HepG2 (cell line): ENCODE data around the gene PTCD2. TPM values are rescaled to one million over a fixed set of nuclear protein-coding genes. Genes with fewer than 3 reads are reported as not detected.

Experiments used
- ARID3A ChIP-seq: IDR thresholded peaks from 2 replicates; pipeline ENCODE4 v1.6.1; 2012; ENCODE audit warnings: low read depth, low read length, improper control_type of control experiment
- ATF1 ChIP-seq: IDR thresholded peaks from 2 replicates; pipeline ENCODE4 v1.6.1; 2016; ENCODE audit warnings: mild to moderate bottlenecking, control low read depth
- BCL6 ChIP-seq: IDR thresholded peaks from 2 replicates; pipeline ENCODE4 v1.6.1; 2016; ENCODE audit warnings: missing genetic modification reagents, missing compliant biosample characterization
- FOXP1 ChIP-seq, 2 experiments: fragments of 450-650 bp in 1 of 2; IDR thresholded peaks; 2 replicates each; pipeline ENCODE4 v1.6.1; 2017 to 2018; ENCODE audit warnings: antibody characterized with exemption in 1 of 2
- FOXP4 ChIP-seq: sonication (generic); formaldehyde crosslinking; IDR thresholded peaks from 2 replicates; pipeline ENCODE4 v1.4.0; 2020; ENCODE audit warnings: missing genetic modification reagents
- GATA4 ChIP-seq: sonication (generic); IDR thresholded peaks from 2 replicates; pipeline ENCODE4 v1.6.1; 2016; ENCODE audit warnings: antibody characterized with exemption, low read depth, borderline replicate concordance
- HMG20A ChIP-seq: IDR thresholded peaks from 2 replicates; pipeline ENCODE4 v1.6.1; 2016; ENCODE audit warnings: borderline replicate concordance
- IRF1 ChIP-seq: sonication (generic); formaldehyde crosslinking; IDR thresholded peaks from 2 replicates; pipeline ENCODE4 v1.4.0; 2020; ENCODE audit warnings: low read depth, mild to moderate bottlenecking, missing genetic modification reagents
- ISL2 ChIP-seq: sonication (generic); formaldehyde crosslinking; IDR thresholded peaks from 2 replicates; pipeline ENCODE4 v1.5.0; 2020; ENCODE audit warnings: missing genetic modification reagents
- JDP2 ChIP-seq: sonication (generic); formaldehyde crosslinking; IDR thresholded peaks from 2 replicates; pipeline ENCODE4 v1.8.1; 2022; ENCODE audit warnings: missing genetic modification reagents, borderline replicate concordance
- KAT8 ChIP-seq: IDR thresholded peaks from 2 replicates; pipeline ENCODE4 v1.6.1; 2016; ENCODE audit warnings: missing genetic modification reagents, missing compliant biosample characterization
- KLF16 ChIP-seq, 2 experiments: sonication (generic) in 1 of 2; formaldehyde crosslinking in 1 of 2; IDR thresholded peaks; 2 replicates each; pipeline versions ENCODE4 v1.6.1 to v1.8.0; 2016 to 2023; ENCODE audit warnings: missing genetic modification reagents in 2 of 2, missing compliant biosample characterization in 1 of 2
- MAX ChIP-seq: IDR thresholded peaks from 2 replicates; pipeline ENCODE4 v1.6.1; 2012; ENCODE audit warnings: inconsistent platforms
- MIXL1 ChIP-seq: IDR thresholded peaks from 2 replicates; pipeline ENCODE4 v1.6.1; 2016
- NFE2L2 ChIP-seq: fragments of 150-350 bp; IDR thresholded peaks from 2 replicates; pipeline ENCODE4 v1.6.1; 2014; ENCODE audit warnings: low read length
- NR2F6 ChIP-seq, 2 experiments: IDR thresholded peaks; 2 replicates each; pipeline ENCODE4 v1.6.1; 2016; ENCODE audit warnings: antibody characterized with exemption in 1 of 2, mild to moderate bottlenecking in 1 of 2
- PPARG ChIP-seq: conservative IDR thresholded peaks from 2 replicates; pipeline ENCODE4 v1.6.1; 2016; ENCODE audit warnings: missing biosample characterization, missing genetic modification reagents
- SRSF1 ChIP-seq: fragments of 200-400 bp; formaldehyde crosslinking; optimal IDR thresholded peaks from 2 replicates; pipeline ENCODE3; 2017; ENCODE audit warnings: mild to moderate bottlenecking, low read depth, low read length, moderate library complexity
- TBX2 ChIP-seq: sonication (generic); formaldehyde crosslinking; IDR thresholded peaks from 2 replicates; pipeline ENCODE4 v1.5.0; 2020; ENCODE audit warnings: missing genetic modification reagents, mild to moderate bottlenecking, borderline replicate concordance
- TFE3 ChIP-seq: IDR thresholded peaks from 2 replicates; pipeline ENCODE4 v1.6.1; 2016
- ZFX ChIP-seq: sonication (generic); formaldehyde crosslinking; IDR thresholded peaks from 2 replicates; pipeline ENCODE4 v1.4.0; 2020; ENCODE audit warnings: mild to moderate bottlenecking, low read depth, missing genetic modification reagents, moderate library complexity
- ZGPAT ChIP-seq: IDR thresholded peaks from 2 replicates; pipeline ENCODE4 v1.6.1; 2016; ENCODE audit warnings: mild to moderate bottlenecking
- ZNF768 ChIP-seq: sonication (generic); formaldehyde crosslinking; IDR thresholded peaks from 2 replicates; pipeline ENCODE4 v1.4.0; 2020; ENCODE audit warnings: missing genetic modification reagents
- ZNF775 ChIP-seq: sonication (generic); formaldehyde crosslinking; IDR thresholded peaks from 2 replicates; pipeline ENCODE4 v1.4.0; 2020; ENCODE audit warnings: missing genetic modification reagents, mild to moderate bottlenecking, moderate library complexity, borderline replicate concordance
- polyA plus RNA-seq, 8 experiments: library from polyadenylated mRNA; depleted of rRNA in 3 of 8; stranded (reverse) in 7 of 8; unstranded in 1 of 8; fragments of >200 nt; fragmentation: Illumina TruSeq in 4 of 8; extraction: Trizol in 4 of 8; gene quantifications; 2 replicates each; pipeline versions ENCODE4 v1.2.1 to v1.2.3, GENCODE V29; 2011 to 2016; ENCODE audit warnings: low read depth in 4 of 8, missing spikeins in 1 of 8, mixed read lengths in 1 of 8; ENCODE audit not compliant: insufficient read depth in 1 of 8
- total RNA-seq, 5 experiments: library from RNA; depleted of rRNA; stranded (reverse); fragments of >200 nt; fragmentation: Illumina TruSeq; extraction: Trizol; gene quantifications; 2 replicates each; pipeline ENCODE4 v1.2.3, GENCODE V29; 2016; ENCODE audit warnings: low read depth in 1 of 5

The PTCD2 gene
- total and polyA plus RNA-seq, 2 of the 13 experiments (the other 11 are each of a cell fraction or from before 2014, with no cell fraction given), result 5.3 to 6.4 TPM

GRCh38 chr5:72295539-72295938 is 24.6 kb upstream of the PTCD2 start (continued):
- peak; percentile 42; the same call in 1 of the 2 replicates for TF ChIP-seq ZFX
- TF ChIP-seq ZNF768, result no peak
- TF ChIP-seq KLF16 (CRISPR knock-in tag; IDR thresholded peaks at IDR 0.05), result peak in 1 of 2 experiments; percentile 60; a peak in 1 of 4 replicates
- 0 out of 2 replicates have a peak, but pooled peaks have one; percentile 61 for TF ChIP-seq ZGPAT (CRISPR knock-in tag)
- TF ChIP-seq SRSF1, result no peak
- TF ChIP-seq ZNF775 (CRISPR knock-in tag), result no peak
- peak; percentile 28; the same call in 1 of the 2 replicates for TF ChIP-seq GATA4
- no peak for TF ChIP-seq NFE2L2
- peak; percentile 72; the same call in 1 of the 2 replicates for TF ChIP-seq ISL2 (CRISPR knock-in tag)
- TF ChIP-seq BCL6 (CRISPR knock-in tag), result peak; percentile 65
- peak; percentile 64; the same call in 1 of the 2 replicates for TF ChIP-seq FOXP4 (CRISPR knock-in tag)
- no peak for TF ChIP-seq JDP2 (CRISPR knock-in tag)
- 0 out of 2 replicates have a peak, but pooled peaks have one; percentile 18 for TF ChIP-seq TBX2 (CRISPR knock-in tag)
- peak; percentile 67 for TF ChIP-seq ARID3A
- TF ChIP-seq HMG20A (CRISPR knock-in tag), result peak; percentile 60; the same call in 1 of the 2 replicates
- peak; percentile 81 for TF ChIP-seq TFE3 (CRISPR knock-in tag)
- no peak for TF ChIP-seq IRF1 (CRISPR knock-in tag)
- TF ChIP-seq MIXL1 (CRISPR knock-in tag), result 0 out of 2 replicates have a peak, but pooled peaks have one; percentile 37
- TF ChIP-seq FOXP1 (IDR thresholded peaks at IDR 0.05), result no peak
- peak; percentile 9; the same call in 1 of the 2 replicates for TF ChIP-seq FOXP1 (CRISPR knock-in tag; IDR thresholded peaks at IDR 0.05)
- peak; percentile 19; the same call in 1 of the 2 replicates for TF ChIP-seq NR2F6 (IDR thresholded peaks at IDR 0.05)
- TF ChIP-seq NR2F6 (CRISPR knock-in tag; IDR thresholded peaks at IDR 0.05), result peak; percentile 62; the same call in 1 of the 2 replicates
- peak; percentile 63 for TF ChIP-seq KAT8
- TF ChIP-seq PPARG, result peak; percentile 70
- TF ChIP-seq MAX, result peak; percentile 44; the same call in 1 of the 2 replicates
- 0 out of 2 replicates have a peak, but pooled peaks have one; percentile 30 for TF ChIP-seq ATF1 (CRISPR knock-in tag)
